ENCODE results near the gene CDH23. TPM values are rescaled to one million over a fixed set of nuclear protein-coding genes. Genes with fewer than 3 reads are reported as not detected.

The CDH23 gene
- total RNA-seq, 2 donors from 2014 or later: 28.5 to 58.7 TPM

DNA sequence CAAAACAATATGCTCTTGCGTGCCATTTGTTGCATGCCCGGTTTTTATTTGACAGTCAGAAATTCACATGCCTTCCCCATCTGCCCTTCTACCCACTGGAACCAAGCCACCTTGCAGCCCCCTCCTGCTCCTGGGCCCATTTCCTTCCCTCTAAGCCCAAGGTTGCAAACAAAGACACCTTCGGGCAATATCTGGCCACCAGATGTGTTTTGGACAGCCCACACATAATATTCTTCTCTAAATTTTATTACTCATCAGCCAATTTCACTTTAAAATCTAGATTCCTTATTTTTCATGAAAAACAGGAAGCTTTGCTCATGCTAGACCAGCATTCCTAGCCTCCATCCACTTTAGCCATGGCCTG, 341.1 kb downstream of the CDH23 start:
- intact Hi-C loops (cut with DNase I): no loop called here
- Histone ChIP-seq H3K9me3 (no peaks in the 10 kb centered on the region), H3K4me1 (peaks cover 20% of the 10 kb centered on the region), H3K4me3 (no peak overlapping the region), H3K27ac (peak overlapping the region in 3 of 4 donors; percentile 29 to 70 (median 63)), H3K36me3 (replicated peaks in 1 of 2; ENCODE audit: insufficient read depth in 1 of 2, low read depth in 2 of 2) (no peaks in the 10 kb centered on the region), H3K27me3 (no peaks in the 10 kb centered on the region)
- TF ChIP-seq POLR2A (IDR thresholded peaks at IDR 0.05): no peak
- TF ChIP-seq, protein P1, sequence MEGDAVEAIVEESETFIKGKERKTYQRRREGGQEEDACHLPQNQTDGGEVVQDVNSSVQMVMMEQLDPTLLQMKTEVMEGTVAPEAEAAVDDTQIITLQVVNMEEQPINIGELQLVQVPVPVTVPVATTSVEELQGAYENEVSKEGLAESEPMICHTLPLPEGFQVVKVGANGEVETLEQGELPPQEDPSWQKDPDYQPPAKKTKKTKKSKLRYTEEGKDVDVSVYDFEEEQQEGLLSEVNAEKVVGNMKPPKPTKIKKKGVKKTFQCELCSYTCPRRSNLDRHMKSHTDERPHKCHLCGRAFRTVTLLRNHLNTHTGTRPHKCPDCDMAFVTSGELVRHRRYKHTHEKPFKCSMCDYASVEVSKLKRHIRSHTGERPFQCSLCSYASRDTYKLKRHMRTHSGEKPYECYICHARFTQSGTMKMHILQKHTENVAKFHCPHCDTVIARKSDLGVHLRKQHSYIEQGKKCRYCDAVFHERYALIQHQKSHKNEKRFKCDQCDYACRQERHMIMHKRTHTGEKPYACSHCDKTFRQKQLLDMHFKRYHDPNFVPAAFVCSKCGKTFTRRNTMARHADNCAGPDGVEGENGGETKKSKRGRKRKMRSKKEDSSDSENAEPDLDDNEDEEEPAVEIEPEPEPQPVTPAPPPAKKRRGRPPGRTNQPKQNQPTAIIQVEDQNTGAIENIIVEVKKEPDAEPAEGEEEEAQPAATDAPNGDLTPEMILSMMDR (IDR thresholded peaks at IDR 0.05): no peak
- ATAC-seq: no peak
- DNase-seq: no peak
- WGBS, 2 donors: 63 to 69% methylated on average over 3 of the region's 3 CpGs

DNA sequence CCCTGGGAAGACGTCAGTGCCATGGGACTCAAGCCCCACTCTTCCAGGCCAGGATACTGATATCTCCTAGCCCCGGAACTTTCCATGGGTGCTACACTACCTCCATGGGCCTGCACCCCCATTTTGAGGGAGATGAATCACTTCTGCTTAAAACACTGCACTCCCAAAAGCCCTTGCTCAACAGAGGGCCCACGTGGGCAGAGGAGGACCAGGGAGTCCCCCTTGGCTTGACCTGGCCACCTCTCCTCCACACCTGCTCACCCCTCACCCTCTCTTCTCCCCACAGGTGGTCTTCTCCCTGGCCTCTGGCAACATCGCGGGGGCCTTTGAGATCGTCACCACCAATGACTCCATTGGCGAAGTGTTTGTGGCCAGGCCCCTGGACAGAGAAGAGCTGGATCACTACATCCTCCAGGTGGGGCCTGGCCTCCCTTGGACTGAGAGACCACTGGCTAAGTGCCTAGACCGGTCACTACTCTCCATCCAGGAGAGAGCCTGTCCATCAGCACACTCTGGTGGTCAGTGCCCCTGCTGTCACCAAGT, 342.7 kb downstream of the CDH23 start:
- H3K4me1 ChIP-seq: peaks cover 20% of the 10 kb centered on the region
- no peaks in the 10 kb centered on the region for H3K36me3 ChIP-seq (replicated peaks in 1 of 2; ENCODE audit: insufficient read depth in 1 of 2, low read depth in 2 of 2)
- no peak for ATAC-seq
- no peaks in the 10 kb centered on the region for H3K9me3 ChIP-seq
- H3K27ac ChIP-seq: no peak overlapping the region
- WGBS, 2 donors: 82 to 84% methylated on average over 7 to 8 of the region's 8 CpGs
- no peak for TF ChIP-seq POLR2A (IDR thresholded peaks at IDR 0.05)
- TF ChIP-seq, protein P1 (IDR thresholded peaks at IDR 0.05): no peak
- H3K27me3 ChIP-seq: no peaks in the 10 kb centered on the region
- H3K4me3 ChIP-seq: no peak overlapping the region
- no peak for DNase-seq
- intact Hi-C loops (cut with DNase I): no loop called here

DNA sequence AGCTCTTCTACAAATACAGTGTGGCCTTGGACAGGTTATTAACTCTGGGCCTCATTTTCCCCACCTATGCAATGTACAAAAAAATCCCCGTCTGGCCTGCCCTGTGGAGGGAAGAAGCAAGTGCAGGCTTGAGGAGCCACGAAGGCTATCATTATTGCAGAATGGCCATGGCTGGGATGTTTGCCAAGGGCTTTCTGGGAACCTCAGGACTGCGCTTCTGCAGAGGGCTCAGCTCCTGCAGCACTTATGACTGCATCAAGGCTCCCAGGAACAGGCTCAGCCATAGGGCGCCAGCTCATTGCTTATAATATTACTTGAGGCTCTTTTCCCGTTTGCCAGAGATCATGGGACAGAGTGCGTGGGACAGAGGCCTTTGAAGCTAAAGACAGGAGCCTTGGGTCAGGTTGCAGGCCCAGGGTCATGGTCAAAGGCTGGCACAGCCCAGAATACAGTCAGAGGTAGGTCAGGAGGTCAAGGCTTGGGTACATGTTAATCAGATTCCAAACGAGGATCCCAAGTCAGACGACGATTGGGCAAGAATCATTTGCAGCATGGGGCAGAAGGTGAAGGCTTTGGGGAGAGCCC, 343.4 kb downstream of the CDH23 start:
- ATAC-seq (no peak), DNase-seq (peak in 2 of 4 donors; percentile 44 to 64)

DNA sequence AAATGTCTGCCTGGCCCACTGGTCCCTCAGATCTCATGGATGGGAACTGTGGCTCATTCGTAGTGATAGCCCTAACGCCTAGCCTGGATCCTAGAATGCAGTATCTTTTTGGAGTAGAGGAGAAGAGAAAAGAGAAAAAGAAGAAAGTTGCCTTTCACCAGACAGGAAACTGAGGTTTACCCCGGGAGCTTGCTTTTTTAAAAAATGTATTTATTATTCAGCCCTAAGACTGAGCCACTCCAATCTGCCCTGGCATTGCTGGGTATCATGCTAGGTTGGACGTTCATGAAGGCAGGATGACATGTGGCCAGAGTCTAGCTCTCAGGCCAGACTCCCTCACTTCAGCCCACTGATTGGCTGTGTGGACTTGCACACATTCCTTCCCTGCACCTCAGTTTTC, 344.3 kb downstream of the CDH23 start:
- intact Hi-C loops (cut with DNase I): no loop called here
- TF ChIP-seq, protein P1 (IDR thresholded peaks at IDR 0.05): no peak
- no peak for TF ChIP-seq POLR2A (IDR thresholded peaks at IDR 0.05)
- peaks cover 23% of the 10 kb centered on the region for H3K4me1 ChIP-seq
- H3K27me3 ChIP-seq: no peaks in the 10 kb centered on the region
- WGBS, 2 donors: 46 to 54% methylated on average over 4 of the region's 4 CpGs
- no peak overlapping the region for H3K4me3 ChIP-seq
- no peaks in the 10 kb centered on the region for H3K9me3 ChIP-seq
- ATAC-seq (no peak), DNase-seq (no peak)
- H3K27ac ChIP-seq: no peak overlapping the region
- H3K36me3 ChIP-seq (replicated peaks in 1 of 2; ENCODE audit: insufficient read depth in 1 of 2, low read depth in 2 of 2): no peaks in the 10 kb centered on the region

More for the DNA sequence above, 343.4 kb downstream of the CDH23 start:
- Histone ChIP-seq H3K27me3 (no peaks in the 10 kb centered on the region), H3K9me3 (no peaks in the 10 kb centered on the region), H3K27ac (no peak overlapping the region), H3K4me3 (no peak overlapping the region), H3K4me1 (peaks cover 20% of the 10 kb centered on the region), H3K36me3 (replicated peaks in 1 of 2; ENCODE audit: insufficient read depth in 1 of 2, low read depth in 2 of 2) (no peaks in the 10 kb centered on the region)
- intact Hi-C loops (cut with DNase I): no loop called here
- TF ChIP-seq POLR2A (IDR thresholded peaks at IDR 0.05): no peak
- TF ChIP-seq, protein P1 (IDR thresholded peaks at IDR 0.05): no peak
- 43 to 44% methylated on average over 7 to 9 of the region's 9 CpGs for WGBS, 2 donors

DNA sequence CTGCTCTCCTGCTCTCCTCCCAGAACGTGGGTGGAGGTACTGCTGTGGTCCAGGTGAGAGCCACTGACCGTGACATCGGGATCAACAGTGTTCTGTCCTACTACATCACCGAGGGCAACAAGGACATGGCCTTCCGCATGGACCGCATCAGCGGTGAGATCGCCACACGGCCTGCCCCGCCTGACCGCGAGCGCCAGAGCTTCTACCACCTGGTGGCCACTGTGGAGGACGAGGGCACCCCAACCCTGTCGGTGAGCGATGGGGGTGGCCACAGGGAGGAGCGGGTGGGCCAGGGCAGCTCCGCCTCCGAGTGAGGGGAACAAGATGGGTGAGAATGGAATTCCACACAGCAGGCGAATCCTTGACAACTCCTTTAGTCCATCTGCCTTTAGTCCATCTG, 345.0 kb downstream of the CDH23 start:
- 87 to 97% methylated on average over 16 to 19 of the region's 20 CpGs for WGBS, 2 donors
- Histone ChIP-seq H3K9me3 (no peaks in the 10 kb centered on the region), H3K27ac (no peak overlapping the region)

More for the DNA sequence above, 345.0 kb downstream of the CDH23 start:
- H3K4me3 ChIP-seq: no peak overlapping the region
- H3K4me1 ChIP-seq: peaks cover 25% of the 10 kb centered on the region
- intact Hi-C loops (cut with DNase I): no loop called here
- TF ChIP-seq, protein P1 (IDR thresholded peaks at IDR 0.05): no peak
- no peak for TF ChIP-seq POLR2A (IDR thresholded peaks at IDR 0.05)
- H3K36me3 ChIP-seq (replicated peaks in 1 of 2; ENCODE audit: insufficient read depth in 1 of 2, low read depth in 2 of 2): no peaks in the 10 kb centered on the region
- DNase-seq: no peak
- no peak for ATAC-seq
- no peaks in the 10 kb centered on the region for H3K27me3 ChIP-seq
